Daoy (cell line): ENCODE measurements around the gene SCRT2. TPM values are rescaled to one million over a fixed set of nuclear protein-coding genes. Genes with fewer than 3 reads are reported as not detected.

Experiments
- DNase-seq: peaks from one replicate; pipeline ENCODE4 v3.0.0-alpha.2; 2015; ENCODE audit warnings: low read depth
- total RNA-seq: library from RNA; depleted of rRNA; stranded (reverse); fragments of >200 nt; shearing (Covaris generic); gene quantifications from 2 replicates; pipeline ENCODE4 v1.2.3, GENCODE V29; 2014; rRNA removed

Gene SCRT2
- total RNA-seq, 1 experiment from 2014 or later = not detected

DNA sequence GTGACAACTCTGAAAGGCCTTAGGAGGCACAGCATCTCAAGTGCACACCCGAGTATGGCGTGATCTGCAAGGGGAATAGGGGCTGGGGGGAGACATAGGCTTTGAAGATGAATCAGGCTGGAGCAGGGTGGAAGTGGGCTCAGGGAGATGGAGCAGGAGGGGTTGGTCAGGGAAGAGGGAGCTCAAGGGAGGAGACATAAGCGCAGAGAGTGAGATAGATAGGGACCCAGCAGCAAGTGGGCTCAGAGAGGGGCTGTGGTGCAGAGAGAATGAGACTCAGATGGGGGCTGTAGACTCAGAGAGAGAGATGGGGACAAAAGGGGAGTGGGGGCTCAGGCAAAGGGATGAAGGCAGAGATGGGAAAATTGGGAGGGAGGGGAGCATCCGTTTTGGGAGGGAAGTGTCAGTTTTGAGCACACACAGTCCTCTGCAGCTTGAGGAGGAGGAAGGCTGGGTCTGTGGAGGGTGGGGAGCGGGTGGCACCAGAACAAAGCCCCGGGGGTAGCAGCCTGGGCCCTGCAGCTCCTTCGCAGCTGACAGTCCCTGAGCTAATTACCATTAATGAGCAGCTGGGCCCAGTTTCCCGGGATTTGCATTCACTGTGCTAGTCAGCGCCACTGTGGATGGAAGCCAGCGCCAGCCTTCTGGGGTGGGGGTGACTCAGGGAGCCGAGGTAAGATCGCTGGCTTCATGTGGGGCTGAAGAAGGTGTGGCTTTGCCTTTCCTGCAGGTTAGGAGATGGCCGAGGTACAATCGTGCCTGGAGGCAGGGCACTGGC lies 41.3 kb downstream of the SCRT2 start:
- no peak for DNase-seq

DNA sequence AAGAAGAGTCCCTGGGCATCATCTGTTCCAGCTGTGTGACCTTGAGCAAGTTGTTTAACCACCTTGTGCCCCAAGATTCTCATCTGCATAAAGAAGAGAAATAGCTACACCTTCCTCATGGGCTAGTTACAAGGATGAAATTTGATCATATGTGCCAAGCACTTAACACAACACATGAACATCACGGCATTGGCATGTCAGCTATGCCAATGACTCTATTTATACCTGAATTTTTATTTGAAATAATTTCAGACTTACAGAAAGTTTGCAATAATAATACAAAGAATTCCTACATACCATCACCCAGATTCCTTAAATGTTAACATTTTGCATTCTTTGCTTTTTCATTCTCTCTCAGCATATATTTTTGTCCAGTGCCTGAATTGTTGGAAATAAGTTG lies 44.5 kb downstream of the SCRT2 start:
- no peak for DNase-seq

DNA sequence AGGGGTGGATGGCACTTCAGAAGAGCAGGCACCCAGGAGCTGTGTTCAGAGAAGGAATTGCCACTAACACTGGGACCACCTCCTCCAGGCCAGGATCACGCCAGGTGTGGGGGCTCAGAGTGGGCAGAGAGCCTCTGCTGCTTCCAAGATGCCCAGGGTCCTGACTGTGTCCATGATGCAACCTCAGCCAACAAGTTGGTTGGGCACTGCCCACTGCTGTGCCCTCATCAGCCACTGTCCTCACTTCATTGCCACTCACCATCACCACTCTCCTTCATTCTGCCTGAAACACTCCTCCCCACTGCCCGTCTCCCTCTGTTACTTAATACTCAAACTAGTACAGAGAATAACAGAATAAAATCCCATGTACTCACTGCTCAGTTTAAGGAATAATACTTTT lies 49.0 kb downstream of the SCRT2 start:
- no peak for DNase-seq

DNA sequence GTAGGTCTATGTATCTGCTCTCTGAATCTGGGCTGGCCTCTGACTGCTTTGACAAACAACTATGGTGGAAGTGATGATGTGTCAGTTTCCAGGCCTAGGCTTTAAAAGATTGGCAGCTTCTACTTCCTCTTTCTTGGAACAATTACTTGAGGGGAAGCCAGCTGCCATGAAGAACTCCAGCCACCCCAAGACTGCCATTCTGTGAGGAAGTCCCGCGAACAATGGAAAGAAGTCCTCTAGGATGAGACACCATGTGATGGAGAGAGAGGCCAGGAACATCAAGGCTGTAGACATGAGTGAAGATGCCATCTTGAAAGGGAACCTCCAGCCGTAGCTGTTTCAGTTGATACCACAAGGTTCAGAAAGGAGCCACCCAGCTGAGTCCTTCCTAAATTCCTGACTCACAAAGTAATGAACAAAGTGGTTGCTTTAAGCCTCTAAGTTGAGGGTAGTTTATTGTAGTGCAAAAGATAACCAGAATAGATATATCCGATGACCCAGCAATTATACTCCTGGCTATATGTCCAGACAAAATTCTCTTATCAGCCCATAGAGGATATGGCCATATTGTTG lies 50.2 kb downstream of the SCRT2 start:
- no peak for DNase-seq

DNA sequence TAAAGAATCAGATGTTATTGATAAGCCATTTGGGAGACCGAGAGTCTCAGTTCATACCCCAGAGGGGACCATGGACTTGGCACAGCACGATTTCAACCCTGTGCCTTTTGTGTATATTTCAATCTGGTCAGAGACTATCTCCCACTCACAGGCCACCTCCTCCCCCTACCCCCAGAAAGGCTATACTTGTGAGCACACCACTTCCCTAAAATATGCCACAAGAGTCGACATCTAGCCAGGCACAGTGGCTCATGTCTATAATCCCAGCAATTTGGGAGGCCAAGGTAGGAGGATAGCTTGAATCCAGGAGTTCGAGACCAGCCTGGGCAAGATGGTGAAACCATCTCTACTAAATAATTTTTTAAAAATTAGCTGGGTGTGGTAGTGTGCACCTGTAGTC lies 51.9 kb downstream of the SCRT2 start:
- DNase-seq = no peak

DNA sequence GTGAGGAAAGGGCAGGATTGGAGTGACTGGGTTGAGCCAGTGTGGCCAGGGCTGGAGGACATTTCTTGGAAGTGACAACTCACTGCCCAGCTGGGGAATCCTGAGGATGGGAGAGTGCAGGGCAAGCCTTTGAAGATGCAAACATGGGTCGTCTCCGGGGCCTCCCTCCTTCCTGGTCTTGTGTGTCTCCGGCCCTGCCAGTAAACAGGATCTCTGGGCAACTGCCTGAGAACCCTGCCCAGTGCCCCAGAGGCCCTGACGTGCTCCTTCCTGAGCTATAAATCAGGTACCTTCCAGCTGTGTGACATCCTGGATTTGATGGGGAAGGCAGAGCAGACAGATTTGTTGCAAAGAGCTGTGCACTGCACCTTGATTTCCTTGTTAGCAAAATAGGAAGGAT lies 52.6 kb downstream of the SCRT2 start:
- no peak for DNase-seq

DNA sequence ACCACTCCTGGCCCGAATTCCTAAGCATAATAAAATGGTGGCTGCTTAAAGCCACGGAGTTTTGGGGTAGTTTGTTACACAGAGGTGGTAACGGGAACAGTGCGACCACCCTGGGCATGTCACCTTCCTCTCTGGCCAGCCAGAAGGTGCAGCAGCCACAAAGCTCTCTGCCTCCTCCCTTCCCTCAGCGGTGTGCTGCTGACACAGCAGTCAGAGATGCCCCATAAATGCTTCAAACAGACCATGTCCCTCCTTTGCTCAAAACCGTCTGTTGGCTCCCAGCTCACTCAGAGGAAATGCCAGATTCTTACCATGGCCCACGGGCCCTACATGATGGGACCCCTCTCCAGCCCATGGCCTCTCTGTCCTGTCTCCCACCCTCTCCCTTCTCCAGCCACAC lies 53.4 kb downstream of the SCRT2 start:
- DNase-seq = no peak

DNA sequence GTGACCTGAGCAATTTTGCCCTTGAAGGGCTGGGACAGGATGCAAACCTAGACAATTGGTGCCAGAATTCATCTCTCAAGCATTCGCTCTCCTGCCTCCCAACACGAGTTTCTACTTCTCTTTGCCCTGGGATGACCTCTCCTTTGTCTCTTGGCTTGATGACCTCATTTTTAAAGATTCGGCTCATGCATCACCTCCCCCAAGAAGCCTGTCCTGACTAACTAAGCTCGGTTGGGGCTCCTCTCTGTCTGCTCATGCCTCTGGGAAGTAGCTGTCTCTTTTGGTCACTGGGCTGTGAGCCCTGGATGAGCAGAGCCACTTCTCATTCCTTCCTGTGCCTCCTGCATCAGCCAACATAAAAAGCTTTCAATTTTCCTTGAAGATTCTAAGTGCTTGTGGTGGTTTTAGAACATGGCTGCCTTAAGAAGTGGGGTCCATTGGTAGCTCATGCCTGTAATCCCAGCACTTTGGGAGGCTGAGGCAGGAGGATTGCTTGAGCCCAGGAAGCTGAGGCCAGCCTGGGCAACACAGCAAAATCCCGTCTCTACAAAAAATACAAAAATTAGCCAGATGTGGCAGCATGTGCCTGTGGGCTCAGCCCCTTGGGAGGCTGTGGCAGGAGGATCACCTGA lies 54.4 kb downstream of the SCRT2 start:
- peak; percentile 19 for DNase-seq

DNA sequence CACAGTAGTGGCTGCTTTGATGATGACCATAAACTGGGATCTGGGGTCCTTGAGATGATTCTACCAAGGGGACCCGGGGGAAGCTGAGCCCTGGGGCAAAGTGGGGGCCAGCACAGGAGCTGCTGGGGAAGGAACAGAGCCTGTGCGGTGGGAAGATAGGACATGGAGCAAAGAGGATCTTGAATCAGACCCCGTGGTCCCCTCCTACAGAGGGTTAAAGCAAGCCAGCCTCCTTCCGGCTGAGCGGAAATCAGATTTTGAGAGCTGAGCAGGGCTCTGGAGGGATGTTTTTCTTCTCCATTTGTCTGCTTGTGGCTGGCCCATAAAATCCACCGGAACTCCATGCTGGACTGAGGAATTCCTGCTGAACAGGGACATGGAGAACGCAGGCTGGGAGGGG lies 55.4 kb downstream of the SCRT2 start:
- DNase-seq = no peak

DNA sequence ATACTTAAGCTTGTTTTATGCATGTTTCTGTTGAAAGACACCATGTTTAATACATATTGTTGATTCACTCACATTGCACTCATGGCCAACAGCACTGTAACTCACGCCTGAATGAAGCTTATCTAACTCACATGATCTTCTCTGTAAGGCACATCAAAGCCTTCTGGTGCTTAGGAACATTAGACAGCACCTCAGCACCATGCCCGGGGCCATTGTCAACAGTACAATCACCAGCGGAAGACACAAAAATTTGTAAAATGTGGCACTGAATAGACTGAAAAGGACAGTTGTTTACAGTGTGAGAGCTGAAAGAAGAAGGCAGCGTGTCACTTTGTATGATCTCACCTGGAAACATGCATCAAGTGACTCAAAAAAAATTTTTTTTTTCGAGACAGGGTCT lies 56.6 kb downstream of the SCRT2 start:
- no peak for DNase-seq

DNA sequence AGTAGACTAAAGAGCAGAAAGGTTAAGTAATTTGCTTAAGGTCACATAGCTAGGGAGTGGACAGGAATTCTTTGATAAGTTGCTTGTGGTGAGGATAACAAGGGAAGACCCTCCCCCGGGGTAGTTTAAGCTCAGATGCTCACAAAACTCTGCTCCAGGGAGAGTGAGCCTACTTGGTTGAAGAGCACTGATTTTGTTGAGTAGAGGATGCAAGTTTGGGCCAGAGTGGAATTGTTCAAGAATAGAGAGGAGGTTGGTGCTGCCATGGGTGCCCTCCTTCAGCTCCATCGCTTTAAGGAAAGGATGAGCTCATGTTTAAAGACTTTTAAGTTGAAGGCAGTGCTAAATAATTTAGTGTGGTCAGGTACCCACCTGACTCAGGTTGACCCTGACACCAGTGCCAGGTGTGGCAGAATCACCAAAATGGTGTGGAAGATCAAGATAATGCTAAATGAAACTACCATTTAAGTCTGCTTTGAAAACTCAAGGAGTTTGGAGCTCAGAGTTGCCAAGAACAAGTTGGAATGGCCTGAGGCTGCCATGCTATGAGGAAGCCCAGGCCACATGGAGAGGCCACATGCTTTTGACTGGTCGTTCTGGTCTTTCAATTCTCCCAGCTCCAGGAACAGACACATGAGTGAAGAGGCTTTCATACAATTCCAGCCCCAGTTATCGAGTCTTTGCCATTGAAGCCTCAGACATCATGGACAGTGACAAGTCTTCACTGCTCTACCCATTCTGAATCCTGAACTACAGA lies 57.5 kb downstream of the SCRT2 start:
- no peak for DNase-seq

DNA sequence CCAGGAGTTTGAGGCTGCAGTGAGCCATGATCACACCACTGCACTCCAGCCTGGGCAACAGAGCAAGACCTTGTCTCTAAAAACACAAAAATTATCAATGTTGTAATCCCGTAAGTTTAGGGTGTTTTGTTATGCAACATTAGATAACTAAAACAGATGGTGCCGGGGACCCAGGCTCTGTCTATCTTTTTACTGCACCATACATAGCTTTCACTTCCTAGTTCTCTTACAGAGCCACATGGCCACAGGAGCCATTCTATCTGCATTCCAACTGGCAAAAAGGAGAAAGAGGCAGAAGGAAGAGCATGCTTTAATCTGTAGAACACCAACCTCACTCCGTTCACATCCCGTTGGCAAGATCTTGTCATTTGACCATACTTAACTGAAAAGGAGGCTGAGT lies 60.1 kb downstream of the SCRT2 start:
- DNase-seq = no peak

DNA sequence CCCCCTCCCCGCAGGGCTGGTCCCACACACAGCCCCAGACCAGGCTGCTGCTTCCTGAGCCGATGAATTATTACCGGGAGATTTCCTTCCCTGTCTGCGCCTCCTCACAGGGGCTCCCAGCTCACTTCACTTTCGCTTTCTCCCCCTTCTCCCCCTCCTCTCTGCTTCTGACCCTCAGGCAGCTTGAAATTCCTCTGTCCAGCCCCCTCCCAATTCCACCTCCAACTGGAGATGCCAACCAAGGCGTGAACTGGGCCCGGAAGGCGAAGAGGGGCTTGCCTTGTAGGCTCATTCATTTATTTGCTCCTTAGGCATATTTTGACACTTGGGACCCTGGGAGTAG lies 63.8 kb downstream of the SCRT2 start:
- no peak for DNase-seq

Other genes with a start within 250 kb of the SCRT2 start
- gene TBC1D20, start 213.3 kb downstream of the SCRT2 start, total RNA-seq = 11.2 and 13.3 TPM in 2 replicates
- gene CSNK2A1, start 132.0 kb downstream of the SCRT2 start, total RNA-seq = 123 and 154 TPM in 2 replicates
- gene TCF15, start 65.5 kb downstream of the SCRT2 start, total RNA-seq = 0.18 and 1.0 TPM in 2 replicates
- gene SRXN1, start 22.6 kb downstream of the SCRT2 start, total RNA-seq = 66.1 and 77.0 TPM in 2 replicates
- gene SLC52A3, start 92.7 kb upstream of the SCRT2 start, total RNA-seq = 3.0 and 3.6 TPM in 2 replicates
- 3.8 and 4.3 TPM in 2 replicates for gene FAM110A, start 157.9 kb upstream of the SCRT2 start, total RNA-seq
- gene ANGPT4, start 240.5 kb upstream of the SCRT2 start, total RNA-seq = under 0.01 and 0.03 TPM in 2 replicates